Head of caudate nucleus (tissue), 42 donors: Measurements from ENCODE around the gene PDAP1.
"Not testable (repeated sequence)": the region's sequence is repeated elsewhere in the genome, so short reads cannot be mapped to it uniquely, and the experiment has no call there.

Experiments
- DNase-seq, 42 donors: peaks; one replicate each; pipeline versions ENCODE4 v3.0.0 to v3.0.0-alpha.2; 2020 to 2021; ENCODE audit warnings: mixed read lengths in 7 of 42
- intact Hi-C: fragments of 100-400 bp; cut with DNase I; formaldehyde crosslinking; loops from one replicate; pipeline ENCODE4 v1.15.0; 2022

The PDAP1 gene

GRCh38 chr7:99383791-99384370, 24.5 kb downstream of the PDAP1 start:
- intact Hi-C loops: no loop called here

DNA sequence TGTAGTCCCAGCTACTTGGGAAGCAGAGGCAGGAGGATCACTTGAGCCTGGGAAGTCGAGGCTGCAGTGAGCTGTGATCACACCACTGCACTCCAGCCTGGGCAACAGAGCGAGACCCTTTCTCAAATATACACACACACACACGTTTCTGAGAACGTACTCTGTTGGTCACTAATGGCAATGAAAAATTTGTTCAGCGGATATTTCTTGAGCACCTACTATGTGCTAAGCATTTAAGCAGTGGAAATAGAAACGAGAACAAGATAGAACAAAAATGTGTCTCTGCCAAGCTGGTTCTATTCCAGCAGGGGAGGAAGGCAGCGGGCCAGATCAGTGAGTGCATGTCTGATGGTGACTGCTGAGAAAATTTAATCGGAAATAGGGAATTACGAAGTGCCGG, 25.2 kb downstream of the PDAP1 start:
- DNase-seq: no peak
- intact Hi-C loops: no loop called here

More at GRCh38 chr7:99383791-99384370, 24.5 kb downstream of the PDAP1 start:
- DNase-seq: no peak

DNA sequence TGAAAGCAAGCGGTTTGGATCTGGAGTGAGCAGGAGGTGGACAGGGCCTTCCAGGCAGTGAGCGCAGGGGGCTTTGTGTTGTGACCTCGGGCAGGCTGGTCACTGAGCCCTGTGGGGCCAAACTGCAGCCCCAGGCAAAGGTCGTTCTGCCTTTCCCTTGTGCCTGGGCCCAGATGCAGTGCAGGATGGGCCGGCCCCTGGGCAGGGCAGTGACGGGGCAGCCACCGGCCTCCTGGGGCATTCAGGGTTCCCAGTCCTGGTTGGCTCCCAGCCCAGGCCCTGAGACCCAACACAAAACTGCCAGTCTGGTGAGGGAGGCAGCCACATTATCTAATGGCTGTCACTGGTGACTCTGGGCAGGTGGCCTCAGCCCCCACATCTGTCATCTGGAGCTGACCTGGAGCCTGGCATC, 26.7 kb downstream of the PDAP1 start:
- intact Hi-C loops: no loop called here
- no peak for DNase-seq

GRCh38 chr7:99380823-99381663, 27.4 kb downstream of the PDAP1 start:
- DNase-seq: peak in 32 of 42 donors; percentile 19 to 75 (median 59)
- intact Hi-C loops: no loop called here

- intact Hi-C loops: no loop called here
These were observed 28.2 kb downstream of the PDAP1 start for GRCh38 chr7:99380032-99380822.

GRCh38 chr7:99379693-99380031, 28.7 kb downstream of the PDAP1 start:
- intact Hi-C loops, DNase-seq: not testable (repeated sequence)

More at GRCh38 chr7:99380032-99380822, 28.2 kb downstream of the PDAP1 start:
- peak; percentile 41 to 92 (median 73) for DNase-seq

- DNase-seq: peak in 22 of 42 donors; percentile 22 to 68 (median 43)
- intact Hi-C loops: no loop called here
These were observed 29.3 kb downstream of the PDAP1 start for GRCh38 chr7:99379043-99379577.

GRCh38 chr7:99375070-99375807, 33.2 kb downstream of the PDAP1 start:
- DNase-seq: peak in 39 of 42 donors; percentile 28 to 80 (median 63)
- intact Hi-C loops: no loop called here

DNA sequence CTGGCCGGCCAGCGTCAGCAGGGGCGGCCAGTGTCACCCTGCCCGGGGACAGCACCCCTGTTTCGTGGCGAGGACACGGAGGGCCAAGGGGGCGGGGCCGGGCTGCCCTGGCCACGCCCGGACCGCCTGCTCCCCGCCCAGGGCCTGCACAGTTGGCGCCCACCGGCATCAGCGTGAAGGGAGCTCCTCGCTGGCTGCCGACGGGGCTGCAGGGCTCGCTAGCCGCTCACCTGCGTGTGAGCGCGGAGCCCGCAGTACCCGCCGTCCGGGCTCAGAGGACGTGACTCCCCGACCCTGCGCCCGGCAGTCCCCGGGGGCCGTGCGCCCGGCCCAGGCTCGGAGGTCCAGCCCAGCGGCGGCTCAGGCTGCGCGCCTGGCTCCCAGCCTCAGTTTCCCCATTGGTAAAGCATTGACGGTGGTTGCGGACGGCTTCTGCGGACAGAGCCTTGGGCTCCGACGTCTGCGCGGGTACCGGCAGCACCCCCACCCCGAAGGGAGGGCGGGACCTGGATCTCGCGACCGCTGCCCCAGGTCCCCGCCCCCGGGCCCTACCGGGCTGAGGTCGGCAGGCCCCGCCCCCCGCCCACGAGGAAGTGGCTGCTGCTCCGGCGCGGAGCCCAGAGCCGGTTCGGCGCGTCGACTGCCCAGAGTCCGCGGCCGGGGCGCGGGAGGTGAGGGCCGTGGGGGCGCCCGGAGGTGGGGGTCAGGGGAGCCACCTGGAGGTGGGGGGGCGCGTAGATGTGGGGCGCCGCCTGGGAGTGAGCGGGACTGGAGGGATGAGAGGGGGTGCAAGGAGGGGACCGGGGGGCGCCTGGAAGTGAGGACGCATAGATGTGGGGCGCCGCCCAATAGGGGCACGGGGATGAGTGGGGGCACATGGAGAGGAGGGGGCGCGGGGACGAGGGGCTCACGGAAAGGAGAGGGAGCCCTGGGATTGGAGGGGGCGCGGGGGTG, 34.0 kb downstream of the PDAP1 start, which contains the start of gene ARPC1B:
ARPC1B (plus strand) TSS at position 620 of the 954 bp plus-strand sequence. CDS start 10,985 bp downstream, outside the sequence.
- intact Hi-C loops: no loop called here
- DNase-seq: peak in 26 of 42 donors; percentile 23 to 64 (median 42)

DNA sequence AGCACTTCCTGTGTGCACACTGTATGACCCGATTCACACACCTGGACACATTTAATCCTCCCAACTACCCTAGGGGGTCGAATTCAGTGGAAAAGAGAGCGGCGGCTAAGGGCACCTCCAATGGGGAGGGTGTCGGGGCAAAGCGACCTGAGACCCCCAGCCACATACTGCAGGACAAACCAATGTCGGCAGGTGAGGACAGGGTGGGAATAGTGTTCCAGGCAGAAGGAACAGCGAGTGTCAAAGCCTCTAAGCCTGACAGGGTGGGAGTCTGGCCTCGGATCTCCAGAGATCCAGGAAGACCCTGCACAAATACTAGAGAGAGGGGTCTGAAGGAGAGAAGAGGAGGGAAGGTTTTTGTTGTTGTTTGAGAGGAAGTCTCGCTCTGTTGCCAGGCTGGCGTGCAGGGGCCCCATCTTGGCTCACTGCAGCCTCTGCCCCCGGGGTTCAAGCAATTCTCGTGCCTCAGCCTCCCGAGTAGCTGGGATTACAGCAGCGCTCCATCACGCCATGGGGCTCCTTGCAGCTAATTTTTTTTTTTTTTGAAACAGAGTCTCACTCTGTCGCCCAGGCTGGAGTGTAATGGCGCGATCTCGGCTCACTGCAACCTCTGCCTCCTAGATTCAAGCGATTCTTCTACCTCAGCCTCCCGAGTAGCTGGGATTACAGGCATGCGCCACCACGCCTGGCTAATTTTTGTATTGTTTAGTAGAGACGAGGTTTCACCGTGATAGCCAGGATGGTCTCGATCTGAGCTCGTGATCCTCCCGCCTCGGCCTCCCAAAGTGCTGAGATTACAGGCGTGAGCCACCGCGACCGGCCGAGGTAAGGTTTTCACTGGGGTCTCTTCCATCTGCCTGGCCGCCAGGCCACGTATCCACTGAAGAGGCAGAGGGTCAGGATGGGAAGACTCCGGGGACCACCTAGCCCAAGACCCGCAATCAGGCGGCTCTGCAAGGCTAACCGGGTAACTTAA, 35.0 kb downstream of the PDAP1 start:
- intact Hi-C loops: no loop called here
- DNase-seq: no peak

- DNase-seq: peak in 2 of 42 donors; percentile 7 to 27
- intact Hi-C loops: no loop called here
These were observed 35.9 kb downstream of the PDAP1 start for GRCh38 chr7:99372275-99373090.

GRCh38 chr7:99371376-99371920, 36.9 kb downstream of the PDAP1 start:
- intact Hi-C loops: no loop called here
- no peak for DNase-seq

GRCh38 chr7:99369767-99370391, 38.5 kb downstream of the PDAP1 start:
- intact Hi-C loops: no loop called here
- DNase-seq: no peak

- no peak for DNase-seq
- intact Hi-C loops: no loop called here
These were observed 39.5 kb downstream of the PDAP1 start for GRCh38 chr7:99368750-99369389.
